HEK293 (cell line): ENCODE results near the gene GRHL3.

Experiments used
- HOXD13 ChIP-seq: sonication (generic); formaldehyde crosslinking; IDR thresholded peaks from 2 replicates; pipeline ENCODE4 v1.8.0; 2022; ENCODE audit warnings: missing genetic modification reagents, borderline replicate concordance
- MEIS1 ChIP-seq: sonication (generic); formaldehyde crosslinking; IDR thresholded peaks from 2 replicates; pipeline ENCODE4 v1.8.1; 2022; ENCODE audit warnings: missing genetic modification reagents, mild to moderate bottlenecking, borderline replicate concordance
- MYNN ChIP-seq: fragments of 450-650 bp; formaldehyde crosslinking; IDR thresholded peaks from 2 replicates; pipeline ENCODE4 v1.5.1; 2016; ENCODE audit warnings: missing biosample characterization, missing genetic modification characterization, borderline replicate concordance
- MZF1 ChIP-seq: fragments of 450-650 bp; formaldehyde crosslinking; IDR thresholded peaks from 2 replicates; pipeline ENCODE4 v1.5.1; 2017; ENCODE audit warnings: missing biosample characterization, missing genetic modification characterization, borderline replicate concordance
- PRDM1 ChIP-seq: fragments of 450-650 bp; formaldehyde crosslinking; IDR thresholded peaks from 2 replicates; pipeline ENCODE4; 2016; ENCODE audit warnings: missing biosample characterization, missing genetic modification characterization
- REPIN1 ChIP-seq: fragments of 450-650 bp; formaldehyde crosslinking; IDR thresholded peaks from 2 replicates; pipeline ENCODE4 v1.5.1; 2017; ENCODE audit warnings: missing biosample characterization, missing genetic modification characterization, low read depth
- SP2 ChIP-seq: fragments of 450-650 bp; formaldehyde crosslinking; IDR thresholded peaks from 2 replicates; pipeline ENCODE4 v1.5.1; 2016; ENCODE audit warnings: missing biosample characterization, missing genetic modification characterization
- ZEB2 ChIP-seq: fragments of 450-650 bp; formaldehyde crosslinking; IDR thresholded peaks from 2 replicates; pipeline ENCODE4 v1.5.1; 2016; ENCODE audit warnings: missing biosample characterization, missing genetic modification characterization
- ZIC2 ChIP-seq: fragments of 450-650 bp; formaldehyde crosslinking; IDR thresholded peaks from 2 replicates; pipeline ENCODE4 v1.5.1; 2016; ENCODE audit warnings: missing biosample characterization, missing genetic modification characterization
- ZNF10 ChIP-seq: fragments of 450-650 bp; formaldehyde crosslinking; IDR thresholded peaks from 2 replicates; pipeline ENCODE4 v1.5.1; 2017; ENCODE audit warnings: missing biosample characterization, missing genetic modification characterization
- ZNF157 ChIP-seq: fragments of 450-650 bp; formaldehyde crosslinking; IDR thresholded peaks from 2 replicates; pipeline ENCODE4 v1.5.1; 2016; ENCODE audit warnings: missing biosample characterization, missing genetic modification characterization
- ZNF19 ChIP-seq: fragments of 450-650 bp; formaldehyde crosslinking; IDR thresholded peaks from 2 replicates; pipeline ENCODE4; 2016; ENCODE audit warnings: missing biosample characterization, missing genetic modification characterization, low read depth
- ZNF23 ChIP-seq: fragments of 450-650 bp; formaldehyde crosslinking; IDR thresholded peaks from 2 replicates; pipeline ENCODE4 v1.5.1; 2016; ENCODE audit warnings: missing biosample characterization, missing genetic modification characterization, borderline replicate concordance
- ZNF274 ChIP-seq, 2 experiments: fragments of 200-500 bp in 1 of 2; fragments of 450-650 bp in 1 of 2; sonication (Bioruptor generic) in 1 of 2; formaldehyde crosslinking in 1 of 2; IDR thresholded peaks; 2 replicates each; pipeline versions ENCODE4 v1.5.1 to v1.6.1; 2014 to 2016; ENCODE audit warnings: borderline replicate concordance in 1 of 2, inconsistent platforms in 1 of 2, low read length in 1 of 2, missing biosample characterization in 1 of 2, missing genetic modification characterization in 1 of 2
- ZNF292 ChIP-seq: fragments of 450-650 bp; formaldehyde crosslinking; IDR thresholded peaks from 2 replicates; pipeline ENCODE4 v1.5.1; 2016; ENCODE audit warnings: low read depth, missing biosample characterization, missing genetic modification characterization, borderline replicate concordance
- ZNF302 ChIP-seq: fragments of 450-650 bp; formaldehyde crosslinking; IDR thresholded peaks from 2 replicates; pipeline ENCODE4 v1.5.1; 2016; ENCODE audit warnings: missing biosample characterization, missing genetic modification characterization, low read depth
- ZNF324 ChIP-seq: fragments of 450-650 bp; formaldehyde crosslinking; IDR thresholded peaks from 2 replicates; pipeline ENCODE4 v1.5.1; 2016; ENCODE audit warnings: missing biosample characterization, missing genetic modification characterization
- ZNF37A ChIP-seq: fragments of 450-650 bp; IDR thresholded peaks from 2 replicates; pipeline ENCODE4 v1.5.1; 2018; ENCODE audit warnings: missing biosample characterization, missing genetic modification characterization
- ZNF530 ChIP-seq: fragments of 450-650 bp; formaldehyde crosslinking; IDR thresholded peaks from 2 replicates; pipeline ENCODE4 v1.5.1; 2016; ENCODE audit warnings: low read depth, missing biosample characterization, missing genetic modification characterization
- ZNF561 ChIP-seq: fragments of 450-650 bp; IDR thresholded peaks from 2 replicates; pipeline ENCODE4 v1.5.1; 2018; ENCODE audit warnings: missing biosample characterization, missing genetic modification characterization, borderline replicate concordance
- ZNF585B ChIP-seq: fragments of 450-650 bp; formaldehyde crosslinking; IDR thresholded peaks from 2 replicates; pipeline ENCODE4 v1.5.1; 2016; ENCODE audit warnings: missing biosample characterization, missing genetic modification characterization
- ZNF624 ChIP-seq: fragments of 450-650 bp; formaldehyde crosslinking; IDR thresholded peaks from 2 replicates; pipeline ENCODE4 v1.5.1; 2017; ENCODE audit warnings: missing biosample characterization, missing genetic modification characterization
- ZNF707 ChIP-seq: fragments of 450-650 bp; formaldehyde crosslinking; IDR thresholded peaks from 2 replicates; pipeline ENCODE4 v1.5.1; 2016; ENCODE audit warnings: missing biosample characterization, missing genetic modification characterization
- ZNF777 ChIP-seq: fragments of 450-650 bp; formaldehyde crosslinking; IDR thresholded peaks from 2 replicates; pipeline ENCODE4 v1.5.1; 2017; ENCODE audit warnings: missing biosample characterization, missing genetic modification characterization, borderline replicate concordance
- TF ChIP-seq, protein P1 (sequence below): fragments of 450-650 bp; formaldehyde crosslinking; IDR thresholded peaks from 2 replicates; pipeline ENCODE4 v1.5.1; 2016; ENCODE audit warnings: missing biosample characterization, missing genetic modification characterization
- TF ChIP-seq, protein P2 (sequence below): fragments of 450-650 bp; formaldehyde crosslinking; IDR thresholded peaks from 2 replicates; pipeline ENCODE4 v1.5.1; 2017; ENCODE audit warnings: missing biosample characterization, missing genetic modification characterization
- TF ChIP-seq, protein P3 (sequence below): fragments of 450-650 bp; formaldehyde crosslinking; IDR thresholded peaks from 2 replicates; pipeline ENCODE4 v1.5.1; 2016; ENCODE audit warnings: missing biosample characterization, missing genetic modification characterization
- TF ChIP-seq, protein P4 (sequence below): fragments of 450-650 bp; formaldehyde crosslinking; IDR thresholded peaks from 2 replicates; pipeline ENCODE4 v1.5.1; 2017; ENCODE audit warnings: missing biosample characterization, missing genetic modification characterization
- TF ChIP-seq, protein P5 (sequence below): sonication (generic); formaldehyde crosslinking; IDR thresholded peaks from 2 replicates; pipeline ENCODE4 v1.8.1; 2022; ENCODE audit warnings: mild to moderate bottlenecking, moderate library complexity, missing genetic modification reagents
- TF ChIP-seq, protein P6 (sequence below): fragments of 450-650 bp; formaldehyde crosslinking; IDR thresholded peaks from 2 replicates; pipeline ENCODE4 v1.5.1; 2016; ENCODE audit warnings: missing biosample characterization, missing genetic modification characterization

GRHL3 gene

DNA sequence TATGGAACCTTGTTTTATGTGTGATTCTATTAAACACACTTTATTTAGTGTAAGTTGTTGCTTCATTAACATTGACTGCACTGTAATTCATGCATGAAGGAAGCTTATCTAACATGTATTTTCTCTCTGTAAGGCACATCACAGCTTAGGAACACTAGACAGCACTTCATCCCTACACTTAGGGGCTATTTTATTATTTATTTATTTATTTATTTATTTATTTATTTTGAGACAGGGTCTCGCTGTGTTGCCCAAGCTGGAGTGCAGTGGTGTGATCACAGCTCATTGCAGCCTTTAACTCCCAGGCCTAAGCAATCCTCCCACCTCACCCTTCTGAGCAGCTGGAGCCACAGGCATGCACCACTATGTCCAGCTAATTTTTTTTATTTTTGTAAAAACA lies 30.7 kb upstream of the GRHL3 start (continued):
- TF ChIP-seq MYNN (tag by site-specific recombination) (no peak), ZNF157 (tag by site-specific recombination) (no peak), ZNF777 (no peak), ZNF585B (no peak), ZIC2 (tag by site-specific recombination) (no peak), ZNF561 (tag by site-specific recombination) (no peak), HOXD13 (CRISPR knock-in tag) (no peak), SP2 (tag by site-specific recombination) (no peak), ZNF324 (tag by site-specific recombination) (no peak), ZNF19 (tag by site-specific recombination) (0 out of 2 replicates have a peak, but pooled peaks have one; percentile 16), ZNF23 (no peak), REPIN1 (tag by site-specific recombination) (no peak), ZNF530 (tag by site-specific recombination) (no peak; the same call in 1 of the 2 replicates), ZNF274 (IDR thresholded peaks at IDR 0.05; ENCODE audit: low read length) (no peak), ZNF274 (tag by site-specific recombination; IDR thresholded peaks at IDR 0.05; ENCODE audit: borderline replicate concordance) (no peak), PRDM1 (no peak), ZNF302 (tag by site-specific recombination) (no peak), ZNF707 (tag by site-specific recombination) (no peak), ZNF10 (tag by site-specific recombination) (no peak), ZEB2 (tag by site-specific recombination) (no peak), ZNF624 (no peak), ZNF37A (no peak), MEIS1 (CRISPR knock-in tag) (no peak), ZNF292 (tag by site-specific recombination) (0 out of 2 replicates have a peak, but pooled peaks have one; percentile 50), MZF1 (tag by site-specific recombination) (no peak)
- TF ChIP-seq, protein P1, sequence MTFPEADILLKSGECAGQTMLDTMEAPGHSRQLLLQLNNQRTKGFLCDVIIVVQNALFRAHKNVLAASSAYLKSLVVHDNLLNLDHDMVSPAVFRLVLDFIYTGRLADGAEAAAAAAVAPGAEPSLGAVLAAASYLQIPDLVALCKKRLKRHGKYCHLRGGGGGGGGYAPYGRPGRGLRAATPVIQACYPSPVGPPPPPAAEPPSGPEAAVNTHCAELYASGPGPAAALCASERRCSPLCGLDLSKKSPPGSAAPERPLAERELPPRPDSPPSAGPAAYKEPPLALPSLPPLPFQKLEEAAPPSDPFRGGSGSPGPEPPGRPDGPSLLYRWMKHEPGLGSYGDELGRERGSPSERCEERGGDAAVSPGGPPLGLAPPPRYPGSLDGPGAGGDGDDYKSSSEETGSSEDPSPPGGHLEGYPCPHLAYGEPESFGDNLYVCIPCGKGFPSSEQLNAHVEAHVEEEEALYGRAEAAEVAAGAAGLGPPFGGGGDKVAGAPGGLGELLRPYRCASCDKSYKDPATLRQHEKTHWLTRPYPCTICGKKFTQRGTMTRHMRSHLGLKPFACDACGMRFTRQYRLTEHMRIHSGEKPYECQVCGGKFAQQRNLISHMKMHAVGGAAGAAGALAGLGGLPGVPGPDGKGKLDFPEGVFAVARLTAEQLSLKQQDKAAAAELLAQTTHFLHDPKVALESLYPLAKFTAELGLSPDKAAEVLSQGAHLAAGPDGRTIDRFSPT, result no peak
- TF ChIP-seq, protein P2, sequence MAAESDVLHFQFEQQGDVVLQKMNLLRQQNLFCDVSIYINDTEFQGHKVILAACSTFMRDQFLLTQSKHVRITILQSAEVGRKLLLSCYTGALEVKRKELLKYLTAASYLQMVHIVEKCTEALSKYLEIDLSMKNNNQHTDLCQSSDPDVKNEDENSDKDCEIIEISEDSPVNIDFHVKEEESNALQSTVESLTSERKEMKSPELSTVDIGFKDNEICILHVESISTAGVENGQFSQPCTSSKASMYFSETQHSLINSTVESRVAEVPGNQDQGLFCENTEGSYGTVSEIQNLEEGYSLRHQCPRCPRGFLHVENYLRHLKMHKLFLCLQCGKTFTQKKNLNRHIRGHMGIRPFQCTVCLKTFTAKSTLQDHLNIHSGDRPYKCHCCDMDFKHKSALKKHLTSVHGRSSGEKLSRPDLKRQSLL (tag by site-specific recombination), result no peak
- TF ChIP-seq, protein P3, sequence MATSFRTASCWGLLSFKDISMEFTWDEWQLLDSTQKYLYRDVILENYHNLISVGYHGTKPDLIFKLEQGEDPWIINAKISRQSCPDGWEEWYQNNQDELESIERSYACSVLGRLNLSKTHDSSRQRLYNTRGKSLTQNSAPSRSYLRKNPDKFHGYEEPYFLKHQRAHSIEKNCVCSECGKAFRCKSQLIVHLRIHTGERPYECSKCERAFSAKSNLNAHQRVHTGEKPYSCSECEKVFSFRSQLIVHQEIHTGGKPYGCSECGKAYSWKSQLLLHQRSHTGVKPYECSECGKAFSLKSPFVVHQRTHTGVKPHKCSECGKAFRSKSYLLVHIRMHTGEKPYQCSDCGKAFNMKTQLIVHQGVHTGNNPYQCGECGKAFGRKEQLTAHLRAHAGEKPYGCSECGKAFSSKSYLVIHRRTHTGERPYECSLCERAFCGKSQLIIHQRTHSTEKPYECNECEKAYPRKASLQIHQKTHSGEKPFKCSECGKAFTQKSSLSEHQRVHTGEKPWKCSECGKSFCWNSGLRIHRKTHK, result no peak
- TF ChIP-seq, protein P4, sequence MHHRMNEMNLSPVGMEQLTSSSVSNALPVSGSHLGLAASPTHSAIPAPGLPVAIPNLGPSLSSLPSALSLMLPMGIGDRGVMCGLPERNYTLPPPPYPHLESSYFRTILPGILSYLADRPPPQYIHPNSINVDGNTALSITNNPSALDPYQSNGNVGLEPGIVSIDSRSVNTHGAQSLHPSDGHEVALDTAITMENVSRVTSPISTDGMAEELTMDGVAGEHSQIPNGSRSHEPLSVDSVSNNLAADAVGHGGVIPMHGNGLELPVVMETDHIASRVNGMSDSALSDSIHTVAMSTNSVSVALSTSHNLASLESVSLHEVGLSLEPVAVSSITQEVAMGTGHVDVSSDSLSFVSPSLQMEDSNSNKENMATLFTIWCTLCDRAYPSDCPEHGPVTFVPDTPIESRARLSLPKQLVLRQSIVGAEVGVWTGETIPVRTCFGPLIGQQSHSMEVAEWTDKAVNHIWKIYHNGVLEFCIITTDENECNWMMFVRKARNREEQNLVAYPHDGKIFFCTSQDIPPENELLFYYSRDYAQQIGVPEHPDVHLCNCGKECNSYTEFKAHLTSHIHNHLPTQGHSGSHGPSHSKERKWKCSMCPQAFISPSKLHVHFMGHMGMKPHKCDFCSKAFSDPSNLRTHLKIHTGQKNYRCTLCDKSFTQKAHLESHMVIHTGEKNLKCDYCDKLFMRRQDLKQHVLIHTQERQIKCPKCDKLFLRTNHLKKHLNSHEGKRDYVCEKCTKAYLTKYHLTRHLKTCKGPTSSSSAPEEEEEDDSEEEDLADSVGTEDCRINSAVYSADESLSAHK (tag by site-specific recombination), result no peak
- TF ChIP-seq, protein P5, sequence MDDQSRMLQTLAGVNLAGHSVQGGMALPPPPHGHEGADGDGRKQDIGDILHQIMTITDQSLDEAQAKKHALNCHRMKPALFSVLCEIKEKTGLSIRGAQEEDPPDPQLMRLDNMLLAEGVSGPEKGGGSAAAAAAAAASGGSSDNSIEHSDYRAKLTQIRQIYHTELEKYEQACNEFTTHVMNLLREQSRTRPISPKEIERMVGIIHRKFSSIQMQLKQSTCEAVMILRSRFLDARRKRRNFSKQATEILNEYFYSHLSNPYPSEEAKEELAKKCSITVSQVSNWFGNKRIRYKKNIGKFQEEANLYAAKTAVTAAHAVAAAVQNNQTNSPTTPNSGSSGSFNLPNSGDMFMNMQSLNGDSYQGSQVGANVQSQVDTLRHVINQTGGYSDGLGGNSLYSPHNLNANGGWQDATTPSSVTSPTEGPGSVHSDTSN (CRISPR knock-in tag), result no peak
- TF ChIP-seq, protein P6, sequence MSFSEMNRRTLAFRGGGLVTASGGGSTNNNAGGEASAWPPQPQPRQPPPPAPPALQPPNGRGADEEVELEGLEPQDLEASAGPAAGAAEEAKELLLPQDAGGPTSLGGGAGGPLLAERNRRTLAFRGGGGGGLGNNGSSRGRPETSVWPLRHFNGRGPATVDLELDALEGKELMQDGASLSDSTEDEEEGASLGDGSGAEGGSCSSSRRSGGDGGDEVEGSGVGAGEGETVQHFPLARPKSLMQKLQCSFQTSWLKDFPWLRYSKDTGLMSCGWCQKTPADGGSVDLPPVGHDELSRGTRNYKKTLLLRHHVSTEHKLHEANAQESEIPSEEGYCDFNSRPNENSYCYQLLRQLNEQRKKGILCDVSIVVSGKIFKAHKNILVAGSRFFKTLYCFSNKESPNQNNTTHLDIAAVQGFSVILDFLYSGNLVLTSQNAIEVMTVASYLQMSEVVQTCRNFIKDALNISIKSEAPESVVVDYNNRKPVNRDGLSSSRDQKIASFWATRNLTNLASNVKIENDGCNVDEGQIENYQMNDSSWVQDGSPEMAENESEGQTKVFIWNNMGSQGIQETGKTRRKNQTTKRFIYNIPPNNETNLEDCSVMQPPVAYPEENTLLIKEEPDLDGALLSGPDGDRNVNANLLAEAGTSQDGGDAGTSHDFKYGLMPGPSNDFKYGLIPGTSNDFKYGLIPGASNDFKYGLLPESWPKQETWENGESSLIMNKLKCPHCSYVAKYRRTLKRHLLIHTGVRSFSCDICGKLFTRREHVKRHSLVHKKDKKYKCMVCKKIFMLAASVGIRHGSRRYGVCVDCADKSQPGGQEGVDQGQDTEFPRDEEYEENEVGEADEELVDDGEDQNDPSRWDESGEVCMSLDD (tag by site-specific recombination), result no peak
